NOMO-1 treated with DMSO at 0.1 percent for 48 hours (cell line): ENCODE measurements around the gene TMEM138.
A peak's percentile ranks its signal among the peaks of the same experiment; 100 is the strongest.
"Not testable (repeated sequence)": the region's sequence is repeated elsewhere in the genome, so short reads cannot be mapped to it uniquely, and the experiment has no call there.

Experiments
- DNase-seq: peaks from one replicate; lab custom pipeline; 2025; ENCODE audit not compliant: unreplicated experiment; lab: John Stamatoyannopoulos, UW

Gene TMEM138

GRCh38 chr11:61362542-61362875, 335 bp downstream of the TMEM138 start:
- DNase-seq, result peak; percentile 40

DNA sequence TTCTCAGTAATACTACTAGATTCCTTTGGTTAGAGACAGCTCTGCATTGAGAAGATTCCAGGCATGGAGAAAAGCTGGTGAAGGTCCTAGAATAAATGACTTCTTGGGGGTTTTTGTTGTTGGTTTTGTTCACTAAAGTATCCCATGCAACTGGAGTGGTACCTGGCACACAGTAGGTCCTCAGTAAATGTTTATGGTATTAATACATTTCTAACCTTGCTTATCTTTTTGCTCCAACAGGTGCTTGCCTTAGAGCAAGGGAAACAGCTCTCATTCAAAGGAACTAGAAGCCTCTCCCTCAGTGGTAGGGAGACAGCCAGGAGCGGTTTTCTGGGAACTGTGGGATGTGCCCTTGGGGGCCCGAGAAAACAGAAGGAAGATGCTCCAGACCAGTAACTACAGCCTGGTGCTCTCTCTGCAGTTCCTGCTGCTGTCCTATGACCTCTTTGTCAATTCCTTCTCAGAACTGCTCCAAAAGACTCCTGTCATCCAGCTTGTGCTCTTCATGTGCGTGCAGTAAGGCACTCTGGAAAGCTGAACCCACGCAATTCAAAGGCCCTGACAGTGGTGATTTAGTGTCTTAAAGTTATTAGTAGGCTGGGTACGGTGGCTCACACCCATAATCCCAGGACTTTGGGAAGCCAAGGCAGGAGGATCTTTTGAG, 2.0 kb downstream of the TMEM138 start:
- no peak for DNase-seq

GRCh38 chr11:61367406-61367805, 5.2 kb downstream of the TMEM138 start:
- DNase-seq, result no peak

- no peak for DNase-seq
These were observed 6.5 kb downstream of the TMEM138 start for GRCh38 chr11:61368646-61369045.

DNA sequence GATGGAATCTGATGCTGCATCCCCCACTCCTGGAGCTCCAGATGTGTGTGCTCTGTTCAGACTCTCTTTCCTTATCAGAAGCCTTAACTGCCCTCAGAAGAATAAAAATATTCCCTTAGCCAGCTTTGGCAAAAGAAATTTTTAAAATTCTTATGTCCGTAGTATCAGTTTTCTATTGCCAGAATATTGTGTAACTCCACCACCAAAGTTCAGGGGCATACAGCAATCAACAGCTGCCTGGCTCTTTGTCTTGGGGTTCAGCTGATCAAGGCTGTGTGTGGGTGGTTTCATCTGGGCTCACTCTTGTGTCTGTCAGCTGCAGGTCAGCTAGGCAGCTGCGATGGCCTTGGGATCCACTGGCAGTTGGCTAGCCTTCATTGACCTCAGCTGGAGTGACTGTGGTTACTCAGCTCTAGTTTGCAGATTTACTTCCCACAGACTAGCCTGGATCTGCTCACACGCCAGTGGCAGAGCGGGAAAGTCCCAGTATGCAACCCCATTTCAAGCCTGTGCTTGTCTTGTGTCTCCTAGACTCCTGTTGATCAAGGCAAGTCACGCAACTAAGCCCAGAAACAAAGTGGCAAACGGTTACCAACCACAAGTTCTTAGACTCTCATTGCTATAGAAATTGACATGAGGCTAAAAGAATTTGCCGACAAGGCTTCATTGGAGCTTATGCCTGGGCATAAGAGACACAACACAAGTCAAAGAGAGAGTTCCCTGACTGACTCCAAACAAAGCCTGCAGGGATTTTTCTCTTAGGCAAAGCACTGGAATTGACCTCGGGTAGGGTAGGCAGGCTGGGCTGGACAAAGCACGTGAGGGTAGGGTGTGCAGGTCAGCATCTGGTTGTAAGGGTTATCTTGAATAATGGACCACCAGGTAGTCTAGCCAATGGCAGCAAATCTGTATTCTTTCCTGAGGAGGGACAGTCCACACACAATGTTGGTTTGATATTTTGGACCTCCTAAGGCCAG, 7.5 kb downstream of the TMEM138 start:
- no peak for DNase-seq

DNA sequence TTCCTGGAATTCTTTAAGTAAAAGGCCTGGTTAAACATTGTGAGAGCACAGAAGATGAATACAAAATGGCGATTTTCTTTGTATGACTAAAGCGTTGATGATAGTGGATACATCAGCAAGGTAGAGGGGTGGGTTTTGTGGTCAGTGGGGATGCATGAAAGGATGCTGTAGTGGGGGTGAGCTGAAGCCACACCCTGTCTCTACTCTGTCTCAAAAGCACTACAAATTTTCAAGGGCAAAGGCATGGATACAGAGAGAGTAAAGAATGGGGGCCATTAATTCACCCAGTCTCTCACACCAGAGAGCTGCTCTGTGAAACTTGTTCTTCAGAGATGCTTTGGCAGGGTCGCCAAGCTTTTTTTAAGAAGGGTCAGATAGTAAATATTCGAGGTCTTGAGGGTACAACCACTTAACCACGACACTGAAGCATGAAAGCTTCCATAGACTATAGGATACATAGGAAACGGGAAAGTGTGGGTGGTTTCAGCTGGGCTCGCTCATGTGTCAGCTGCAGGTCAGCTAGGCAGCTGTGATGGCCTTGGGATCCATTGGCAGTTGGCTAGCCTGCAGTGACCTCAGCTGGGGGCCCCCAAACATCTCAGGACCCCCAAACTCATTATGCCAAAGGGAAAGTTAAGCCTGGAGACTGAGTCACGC, 8.3 kb downstream of the TMEM138 start:
- DNase-seq, result no peak

DNA sequence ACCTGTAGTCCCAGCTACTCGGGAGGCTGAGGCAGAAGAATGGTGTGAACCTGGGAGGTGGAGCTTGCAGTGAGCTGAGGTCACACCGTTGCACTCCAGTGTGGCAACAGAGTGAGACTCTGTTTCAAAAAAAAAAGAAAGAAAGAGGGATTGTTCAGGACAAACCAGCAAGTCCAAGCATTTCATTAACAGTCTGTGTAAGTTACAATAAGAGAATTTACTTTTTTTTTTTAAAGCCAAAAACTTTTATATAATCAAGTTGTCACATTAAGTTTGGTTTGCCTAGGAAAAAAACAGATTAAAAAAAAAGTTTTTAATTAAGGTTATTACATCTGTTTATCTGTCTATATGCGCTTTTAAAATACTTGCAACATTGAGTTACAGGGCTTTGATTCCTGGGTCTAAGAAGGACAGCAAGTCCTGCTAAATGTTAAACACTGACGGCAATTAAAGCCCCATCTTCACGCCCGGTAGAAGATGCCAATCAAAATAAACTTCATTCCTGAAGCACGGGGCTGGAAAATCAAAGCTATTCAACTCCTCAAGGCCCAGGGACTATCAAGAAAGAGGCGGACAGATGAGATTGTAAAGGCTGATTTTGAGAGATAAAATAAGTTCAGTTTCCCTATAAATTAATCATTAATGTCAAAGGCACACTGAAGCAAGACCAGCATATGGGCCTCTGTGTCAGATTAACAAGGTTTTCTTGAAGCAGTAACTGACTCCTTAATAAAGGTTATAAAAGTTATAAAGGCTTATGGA, 10.7 kb downstream of the TMEM138 start:
- DNase-seq, result no peak

- DNase-seq, result no peak
These were observed 13.6 kb downstream of the TMEM138 start for GRCh38 chr11:61375761-61376108.

DNA sequence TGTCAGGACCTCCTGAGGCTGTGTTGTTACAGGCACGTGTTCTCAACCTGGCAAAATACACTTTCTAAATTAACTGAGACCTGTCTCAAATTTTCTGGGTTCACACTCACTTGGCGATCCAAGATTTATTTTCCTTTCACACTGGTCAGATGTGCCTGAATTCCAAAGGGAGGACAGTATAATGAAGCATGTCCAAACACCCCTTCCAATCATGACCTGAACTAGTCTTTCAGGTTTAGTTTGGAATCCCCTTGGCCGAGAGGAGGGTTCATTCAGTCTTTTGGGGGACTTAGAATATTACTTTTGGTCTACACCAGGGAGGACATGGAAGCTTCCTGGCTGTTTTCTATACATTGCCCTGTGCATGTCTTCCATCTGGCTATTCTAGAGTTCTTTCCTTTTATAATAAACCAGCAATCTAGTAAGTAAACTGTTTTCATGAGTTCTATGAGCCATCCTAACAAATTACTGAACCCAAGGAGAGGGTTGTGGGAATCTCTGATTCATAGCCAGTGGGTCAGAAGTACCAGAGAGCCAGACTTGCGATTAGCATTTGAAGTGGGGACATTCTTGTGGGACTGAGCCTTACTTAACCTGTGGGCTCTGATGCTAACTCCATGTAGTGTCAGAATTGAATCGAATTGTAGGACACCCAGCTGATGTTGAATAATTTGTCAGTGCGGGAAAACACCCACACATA, 15.4 kb downstream of the TMEM138 start:
- no peak for DNase-seq

GRCh38 chr11:61378713-61379313, 16.6 kb downstream of the TMEM138 start:
- DNase-seq, result peak; percentile 86

DNA sequence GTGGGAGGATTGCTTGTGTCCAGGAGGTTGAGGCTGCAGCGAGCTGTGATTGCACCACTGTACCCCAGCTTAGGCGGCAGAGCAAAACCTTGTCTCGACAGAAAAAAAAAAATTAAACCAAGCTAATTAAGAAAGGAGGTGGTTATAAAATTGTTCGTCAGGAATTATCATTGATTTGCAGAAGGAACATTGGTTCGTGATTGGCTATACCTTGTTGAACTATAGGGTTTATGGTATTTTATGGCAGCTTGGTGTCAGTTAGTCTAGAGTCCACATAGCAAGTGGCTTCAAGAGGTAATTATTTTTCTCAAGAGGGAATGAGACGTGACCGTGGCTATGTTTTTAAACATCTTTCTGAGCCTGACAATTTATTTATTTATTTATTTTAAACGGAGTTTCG, 18.7 kb downstream of the TMEM138 start:
- no peak for DNase-seq

GRCh38 chr11:61383859-61384258, 21.7 kb downstream of the TMEM138 start:
- DNase-seq, result not testable (repeated sequence)

DNA sequence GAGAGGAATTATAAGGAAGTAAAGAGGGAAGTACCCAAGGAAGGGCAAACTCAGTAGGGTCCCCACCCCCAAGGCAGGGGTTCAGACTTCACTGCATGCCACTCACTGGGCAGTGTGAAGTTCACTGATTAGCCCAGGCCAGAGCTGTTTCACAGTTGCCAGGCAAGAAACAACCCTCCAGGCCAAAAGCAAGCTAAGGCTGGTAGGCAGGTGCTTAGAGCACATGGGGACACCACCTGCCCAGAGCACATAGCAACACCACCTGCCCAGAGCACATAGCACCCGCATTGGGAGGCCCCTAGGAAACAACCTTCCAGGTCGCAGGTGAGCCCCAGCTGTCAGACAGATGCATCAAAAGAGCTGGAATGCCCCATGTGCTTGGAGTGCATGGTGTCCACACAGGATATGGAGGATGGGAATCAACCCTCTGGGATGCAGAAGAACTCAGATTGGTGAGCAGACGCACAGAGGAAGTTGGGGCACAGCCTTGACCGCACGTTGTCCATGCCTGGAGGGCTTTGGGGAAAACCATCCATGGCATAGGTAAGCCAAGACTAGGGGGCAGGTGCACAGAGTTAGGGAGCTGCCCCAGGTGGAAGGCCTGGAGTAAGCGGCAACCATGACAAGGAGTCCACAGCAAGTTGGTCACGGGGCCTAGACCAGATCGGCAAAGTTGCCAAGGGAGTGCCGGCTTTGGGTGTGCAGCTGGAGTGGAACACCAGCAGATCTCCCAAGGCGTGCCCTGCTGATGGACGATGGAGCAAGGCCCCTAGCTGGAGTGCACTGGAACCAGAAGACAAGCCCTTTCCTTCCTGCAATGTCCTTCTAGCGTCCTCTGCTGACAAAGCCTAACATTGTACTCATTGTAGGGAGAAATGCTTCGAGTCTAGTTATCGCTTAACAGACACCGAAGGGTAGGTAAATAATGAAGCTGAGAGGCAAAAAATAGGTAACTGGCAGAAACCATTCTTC, 22.4 kb downstream of the TMEM138 start:
- DNase-seq, result no peak

GRCh38 chr11:61390161-61390560, 28.0 kb downstream of the TMEM138 start:
- DNase-seq, result no peak

DNA sequence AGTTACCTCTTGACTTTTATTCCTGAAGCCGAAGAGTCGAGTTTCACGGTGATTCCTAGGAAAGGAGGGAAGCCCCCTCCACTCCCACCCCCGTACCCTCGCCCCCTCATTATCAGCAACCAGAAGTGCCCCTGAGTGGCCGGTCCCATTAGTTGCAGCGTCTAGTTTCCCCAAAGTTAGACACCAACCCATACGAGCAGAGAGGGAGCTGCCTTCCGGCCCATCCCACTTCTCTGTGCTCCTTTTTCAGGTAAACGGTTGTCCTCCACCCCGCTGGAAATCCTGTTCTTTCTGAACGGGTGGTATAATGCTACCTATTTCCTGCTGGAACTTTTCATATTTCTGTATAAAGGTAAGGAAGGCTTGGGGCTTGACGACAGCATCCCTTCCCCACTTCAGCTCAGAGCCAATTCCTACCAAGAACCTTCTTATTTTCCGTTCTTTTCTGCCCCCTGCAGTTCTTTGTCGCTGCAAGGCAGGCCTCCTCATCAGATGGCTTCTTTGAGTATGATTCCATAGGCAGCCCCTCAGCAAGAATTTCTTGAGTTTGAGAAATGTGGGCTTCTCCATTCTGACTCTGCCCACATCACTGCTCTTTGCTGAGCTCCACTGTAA, 30.9 kb downstream of the TMEM138 start:
- DNase-seq, result peak; percentile 19

- no peak for DNase-seq
These were observed 39.0 kb downstream of the TMEM138 start for GRCh38 chr11:61401173-61401572.

GRCh38 chr11:61401573-61401972, 39.4 kb downstream of the TMEM138 start:
- DNase-seq, result no peak

- DNase-seq, result no peak
These were observed 41.5 kb downstream of the TMEM138 start for GRCh38 chr11:61403658-61404057.

DNA sequence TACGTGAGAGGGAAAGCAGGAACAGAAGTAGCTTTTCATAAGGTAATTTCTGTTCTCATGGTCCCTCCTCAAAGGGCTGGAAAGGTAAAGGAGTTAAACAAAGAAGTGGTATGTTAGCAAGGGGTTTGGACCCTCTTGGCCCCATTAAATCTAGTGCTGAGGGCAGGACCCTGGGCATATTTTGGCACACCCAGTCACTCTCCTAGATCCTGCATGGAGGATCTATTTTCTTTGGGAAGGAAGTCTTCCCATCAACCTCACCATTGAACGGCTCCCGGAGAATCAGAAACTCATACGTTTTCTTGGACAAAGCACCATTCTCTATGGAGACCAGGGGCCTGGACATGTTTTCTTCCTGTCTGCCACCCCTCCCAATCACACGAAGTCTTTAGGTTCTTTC, 41.9 kb downstream of the TMEM138 start:
- no peak for DNase-seq
